Neural progenitor cell (in vitro differentiated cells): ENCODE results near the gene CPNE8. TPM values are rescaled to one million over a fixed set of nuclear protein-coding genes. Genes with fewer than 3 reads are reported as not detected.

ENCODE experiments used
- DNase-seq: peaks from one replicate; pipeline ENCODE4 v3.0.0-alpha.2; 2016; ENCODE audit warnings: low spot score
- H2AFZ ChIP-seq: fragments of 200-600 bp; sonication (generic); replicated peaks from 2 replicates; pipeline ENCODE4 v1.6.1; 2016; ENCODE audit warnings: antibody characterized with exemption
- H3F3A ChIP-seq: fragments of 200-600 bp; sonication (generic); 2 replicates; pipeline ENCODE4 v1.6.1; 2016; ENCODE audit warnings: antibody characterized with exemption, low read depth
- H3K27ac ChIP-seq: fragments of 200-600 bp; sonication (generic); 2 replicates; pipeline ENCODE4 v1.5.1; 2016; ENCODE audit warnings: mild to moderate bottlenecking
- H3K27me3 ChIP-seq: fragments of 200-600 bp; sonication (generic); 2 replicates; pipeline ENCODE4 v1.6.1; 2016; ENCODE audit warnings: mild to moderate bottlenecking, moderate library complexity
- H3K36me3 ChIP-seq: fragments of 200-600 bp; sonication (generic); 2 replicates; pipeline ENCODE4 v1.5.1; 2016
- H3K4me1 ChIP-seq: fragments of 200-600 bp; sonication (generic); 2 replicates; pipeline ENCODE4 v1.6.1; 2016; ENCODE audit warnings: mixed run types
- H3K4me2 ChIP-seq: fragments of 200-600 bp; sonication (generic); 2 replicates; pipeline ENCODE4 v1.6.1; 2016
- H3K4me3 ChIP-seq: fragments of 200-600 bp; sonication (generic); 2 replicates; pipeline ENCODE4 v1.5.1; 2016
- H3K79me2 ChIP-seq: fragments of 200-600 bp; sonication (generic); 2 replicates; pipeline ENCODE4 v1.6.1; 2016; ENCODE audit warnings: low read depth
- H3K9ac ChIP-seq: fragments of 200-600 bp; sonication (generic); 2 replicates; pipeline ENCODE4 v1.6.1; 2016
- H3K9me3 ChIP-seq: fragments of 200-600 bp; sonication (generic); 2 replicates; pipeline ENCODE4 v1.5.1; 2016; ENCODE audit warnings: low read depth
- H4K20me1 ChIP-seq: fragments of 200-600 bp; sonication (generic); 2 replicates; pipeline ENCODE4 v1.6.1; 2016; ENCODE audit warnings: low read depth
- H3K27ac Mint-ChIP-seq: 3 replicates; pipeline ENCODE4 v1.8.0; 2021; ENCODE audit warnings: mixed read lengths
- H3K27me3 Mint-ChIP-seq: 2 replicates; pipeline ENCODE4 v1.8.0; 2022; ENCODE audit warnings: low read depth, mild to moderate bottlenecking, inconsistent platforms, moderate library complexity, mixed read lengths; ENCODE audit not compliant: insufficient read depth
- H3K36me3 Mint-ChIP-seq: 3 replicates; pipeline ENCODE4 v1.8.0; 2021; ENCODE audit warnings: mixed read lengths
- H3K4me1 Mint-ChIP-seq: 3 replicates; pipeline ENCODE4 v1.8.0; 2021; ENCODE audit warnings: mixed read lengths
- H3K4me3 Mint-ChIP-seq: 3 replicates; pipeline ENCODE4 v1.8.0; 2021; ENCODE audit warnings: mild to moderate bottlenecking, moderate library complexity, mixed read lengths
- H3K9me3 Mint-ChIP-seq: 3 replicates; pipeline ENCODE4 v1.8.0; 2020; ENCODE audit warnings: mixed read lengths
- CTCF ChIP-seq: fragments of 200-600 bp; sonication (generic); IDR thresholded peaks from 2 replicates; pipeline ENCODE4 v1.5.1; 2017; ENCODE audit warnings: antibody characterized with exemption, mild to moderate bottlenecking
- EZH2 ChIP-seq: fragments of 200-600 bp; sonication (generic); IDR thresholded peaks from 2 replicates; pipeline ENCODE4 v1.6.1; 2017; ENCODE audit warnings: antibody characterized with exemption, mild to moderate bottlenecking, moderate library complexity
- EZH2phosphoT487 ChIP-seq: fragments of 200-600 bp; sonication (generic); IDR thresholded peaks from 2 replicates; pipeline ENCODE4 v1.6.1; 2017; ENCODE audit warnings: antibody characterized with exemption
- total RNA-seq: library from RNA; depleted of rRNA; stranded (reverse); fragments of >200 nt; gene quantifications from 2 replicates; pipeline ENCODE4 v1.2.3, GENCODE V29; 2015; ENCODE audit warnings: low replicate concordance

CPNE8 gene
- total RNA-seq, 1 donor from 2014 or later = 19.5 TPM

DNA sequence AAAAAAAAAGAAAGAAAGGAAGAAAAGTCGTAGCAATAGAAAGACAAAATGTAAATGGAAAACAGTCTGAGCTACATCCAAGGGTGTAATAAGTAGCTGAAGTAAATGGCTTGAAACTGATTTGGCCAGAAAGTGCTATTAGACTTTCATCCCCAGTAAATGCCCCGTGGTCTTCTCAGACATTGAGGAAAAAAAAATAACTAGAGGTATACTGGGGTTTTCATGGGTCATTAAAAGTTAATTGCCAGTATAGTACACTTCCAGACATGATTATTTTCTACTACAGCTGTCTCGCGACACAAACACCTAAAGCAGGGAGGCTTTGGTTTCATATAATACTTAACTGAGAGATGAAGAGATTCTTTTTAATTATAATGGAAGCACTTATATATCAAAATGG lies 271.9 kb downstream of the CPNE8 start:
- H3K4me3 Mint-ChIP-seq = no peak overlapping the region
- no peaks in the 10 kb centered on the region for H3F3A ChIP-seq
- H3K9me3 Mint-ChIP-seq = peaks cover 3% of the 10 kb centered on the region
- TF ChIP-seq EZH2phosphoT487 = no peak
- no peak for TF ChIP-seq EZH2
- TF ChIP-seq CTCF = no peak
- no peaks in the 10 kb centered on the region for H3K36me3 Mint-ChIP-seq
- H3K9ac ChIP-seq = no peak overlapping the region
- H4K20me1 ChIP-seq = no peaks in the 10 kb centered on the region
- no peak for DNase-seq
- no peaks in the 10 kb centered on the region for H3K27me3 ChIP-seq
- H3K27ac Mint-ChIP-seq = no peak overlapping the region
- no peak overlapping the region for H2AFZ ChIP-seq
- peaks cover 2% of the 10 kb centered on the region for H3K4me1 Mint-ChIP-seq
- H3K27ac ChIP-seq = no peak overlapping the region
- no peaks in the 10 kb centered on the region for H3K79me2 ChIP-seq
- no peaks in the 10 kb centered on the region for H3K36me3 ChIP-seq
- no peaks in the 10 kb centered on the region for H3K27me3 Mint-ChIP-seq
- no peak overlapping the region for H3K4me2 ChIP-seq
- H3K4me3 ChIP-seq = no peak overlapping the region
- no peaks in the 10 kb centered on the region for H3K4me1 ChIP-seq
- no peaks in the 10 kb centered on the region for H3K9me3 ChIP-seq

DNA sequence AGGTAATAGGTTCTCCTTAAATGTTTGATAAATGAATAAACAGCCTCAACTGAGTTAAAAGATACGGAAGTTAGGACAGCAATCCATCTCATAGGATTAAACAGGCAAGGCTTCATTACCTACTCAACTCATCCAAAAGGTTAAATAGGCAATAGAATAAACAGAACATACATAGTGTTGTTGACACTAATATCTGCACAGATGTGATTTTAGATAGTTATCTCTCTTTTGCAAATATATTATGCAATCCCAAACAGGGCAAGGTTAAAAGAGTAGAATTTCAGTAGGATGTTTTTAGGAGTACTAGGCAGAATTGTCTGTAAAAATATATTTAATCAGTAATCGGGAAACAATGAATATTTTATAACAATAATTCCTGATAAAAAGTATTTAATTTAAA lies 276.3 kb downstream of the CPNE8 start:
- no peak for TF ChIP-seq EZH2
- Histone ChIP-seq H4K20me1 (no peaks in the 10 kb centered on the region), H3K36me3 (no peaks in the 10 kb centered on the region), H3K4me1 (no peaks in the 10 kb centered on the region), H3K4me3 (no peak overlapping the region), H3F3A (no peaks in the 10 kb centered on the region), H2AFZ (no peak overlapping the region), H3K27ac (no peak overlapping the region), H3K4me2 (no peak overlapping the region), H3K27me3 (no peaks in the 10 kb centered on the region), H3K9ac (no peak overlapping the region), H3K9me3 (no peaks in the 10 kb centered on the region), H3K79me2 (no peaks in the 10 kb centered on the region)
- Mint-ChIP-seq H3K27me3 (no peaks in the 10 kb centered on the region), H3K4me1 (no peaks in the 10 kb centered on the region), H3K9me3 (no peaks in the 10 kb centered on the region), H3K27ac (no peak overlapping the region), H3K36me3 (no peaks in the 10 kb centered on the region), H3K4me3 (no peak overlapping the region)
- no peak for DNase-seq

DNA sequence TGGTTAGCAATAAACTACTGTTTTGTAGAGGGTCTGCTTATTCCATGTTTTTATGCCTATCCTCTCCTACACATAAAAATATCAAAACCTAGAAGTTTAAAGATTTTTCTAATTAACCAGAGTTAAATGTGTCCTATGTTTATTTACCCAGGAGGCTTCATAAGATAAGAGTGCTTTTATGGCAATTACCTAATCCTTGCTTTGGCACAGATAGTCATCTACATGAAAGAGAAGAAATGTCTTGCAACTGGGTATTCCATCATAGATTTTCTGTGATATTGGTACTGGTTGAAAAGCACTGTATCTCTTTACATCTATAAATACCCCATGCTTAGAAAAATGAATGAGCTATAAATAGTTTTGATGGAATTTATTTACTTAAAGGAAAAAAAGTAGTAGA lies 277.1 kb downstream of the CPNE8 start:
- no peaks in the 10 kb centered on the region for H4K20me1 ChIP-seq
- H3K27me3 ChIP-seq = no peaks in the 10 kb centered on the region
- no peak for DNase-seq
- H3K9me3 ChIP-seq = no peaks in the 10 kb centered on the region
- H3K27ac Mint-ChIP-seq = no peak overlapping the region
- H3K27me3 Mint-ChIP-seq = no peaks in the 10 kb centered on the region
- no peak overlapping the region for H3K9ac ChIP-seq
- no peak overlapping the region for H3K27ac ChIP-seq
- H3K79me2 ChIP-seq = no peaks in the 10 kb centered on the region
- no peak overlapping the region for H2AFZ ChIP-seq
- no peaks in the 10 kb centered on the region for H3K9me3 Mint-ChIP-seq
- no peaks in the 10 kb centered on the region for H3K4me1 ChIP-seq
- no peaks in the 10 kb centered on the region for H3K4me1 Mint-ChIP-seq
- no peak overlapping the region for H3K4me2 ChIP-seq
- no peaks in the 10 kb centered on the region for H3K36me3 ChIP-seq
- H3K4me3 Mint-ChIP-seq = no peak overlapping the region
- no peaks in the 10 kb centered on the region for H3K36me3 Mint-ChIP-seq
- H3F3A ChIP-seq = no peaks in the 10 kb centered on the region
- TF ChIP-seq EZH2phosphoT487 (no peak), EZH2 (no peak), CTCF (no peak)
- no peak overlapping the region for H3K4me3 ChIP-seq

DNA sequence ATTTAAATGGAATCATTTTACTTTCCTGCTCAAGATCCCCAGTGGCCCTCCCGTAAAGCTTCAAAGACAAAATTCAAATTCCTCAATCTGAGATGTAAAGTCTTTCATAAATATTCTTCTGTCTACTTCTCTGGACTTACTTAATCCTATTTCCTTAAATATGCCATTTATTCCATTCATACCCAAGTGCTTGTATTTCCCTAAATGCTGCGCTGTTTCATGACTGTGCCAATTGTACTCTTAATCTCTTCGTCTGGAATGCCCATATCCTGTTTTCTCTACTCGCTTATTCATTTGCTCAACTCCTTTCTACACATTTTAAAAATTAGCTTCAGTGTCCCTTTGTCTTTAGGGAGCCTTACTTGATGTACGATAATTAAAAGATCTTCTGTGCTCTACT lies 280.1 kb downstream of the CPNE8 start:
- Mint-ChIP-seq H3K27me3 (no peaks in the 10 kb centered on the region), H3K9me3 (peaks cover 2% of the 10 kb centered on the region), H3K36me3 (no peaks in the 10 kb centered on the region), H3K27ac (no peak overlapping the region), H3K4me1 (no peaks in the 10 kb centered on the region), H3K4me3 (no peak overlapping the region)
- no peaks in the 10 kb centered on the region for H3F3A ChIP-seq
- H3K4me2 ChIP-seq = no peak overlapping the region
- no peaks in the 10 kb centered on the region for H3K79me2 ChIP-seq
- no peak overlapping the region for H2AFZ ChIP-seq
- no peak overlapping the region for H3K4me3 ChIP-seq
- H3K27me3 ChIP-seq = no peaks in the 10 kb centered on the region
- no peaks in the 10 kb centered on the region for H4K20me1 ChIP-seq
- no peak overlapping the region for H3K9ac ChIP-seq
- no peak for TF ChIP-seq CTCF
- TF ChIP-seq EZH2phosphoT487 = no peak
- no peak for TF ChIP-seq EZH2
- H3K9me3 ChIP-seq = no peaks in the 10 kb centered on the region
- no peak overlapping the region for H3K27ac ChIP-seq
- H3K36me3 ChIP-seq = no peaks in the 10 kb centered on the region
- H3K4me1 ChIP-seq = no peaks in the 10 kb centered on the region
- no peak for DNase-seq
